H1 (cell line): Measurements from ENCODE around the gene COQ8A. TPM values are rescaled to one million over a fixed set of nuclear protein-coding genes. Genes with fewer than 3 reads are reported as not detected.

Source experiments
- CTCF ChIA-PET: fragments of 300-600 bp; sonication (Branson Sonifier 250); formaldehyde crosslinking; loops from one replicate; lab custom pipeline; 2021; ENCODE audit not compliant: partially characterized antibody; lab: Charles Lee
- POLR2A ChIA-PET: fragments of 300-600 bp; sonication (Branson Sonifier 250); formaldehyde crosslinking; loops from one replicate; lab custom pipeline; 2021; ENCODE audit warnings: inconsistent platforms; ENCODE audit not compliant: partially characterized antibody; lab: Charles Lee
- DNase-seq, 2 experiments: peaks; one replicate each; pipeline versions ENCODE4 v3.0.0 to v3.0.0-alpha.2; 2010 to 2022; ENCODE audit warnings: low spot score in 2 of 2, low read depth in 1 of 2, mixed read lengths in 1 of 2
- FAIRE-seq: peaks from 2 replicates; lab custom pipeline; 2011; peaks lifted over from hg19 to GRCh38; lab: Jason Lieb, UNC
- H2AFZ ChIP-seq: 2 replicates; pipeline ENCODE4 v1.8.1; 2012; ENCODE audit warnings: low read length, inconsistent platforms
- H2AK5ac ChIP-seq: 2 replicates; pipeline ENCODE4 v1.6.1; 2013; ENCODE audit warnings: low read depth, low read length
- H2BK120ac ChIP-seq: replicated peaks from 2 replicates; pipeline ENCODE3; 2013; ENCODE audit warnings: low read depth, low read length, inconsistent platforms
- H2BK12ac ChIP-seq: 2 replicates; pipeline ENCODE4 v1.6.1; 2013; ENCODE audit warnings: low read depth, low read length
- H2BK15ac ChIP-seq: 2 replicates; pipeline ENCODE4 v1.6.1; 2013; ENCODE audit warnings: low read length
- H2BK20ac ChIP-seq: 2 replicates; pipeline ENCODE4 v1.6.1; 2013; ENCODE audit warnings: low read length
- H2BK5ac ChIP-seq: 2 replicates; pipeline ENCODE4 v1.6.1; 2013; ENCODE audit warnings: low read depth, low read length
- H3K14ac ChIP-seq: 2 replicates; pipeline ENCODE4 v1.6.1; 2013; ENCODE audit warnings: inconsistent platforms; ENCODE audit not compliant: insufficient read length
- H3K18ac ChIP-seq: 2 replicates; pipeline ENCODE4 v1.6.1; 2013; ENCODE audit warnings: low read length; ENCODE audit errors: extremely low read depth
- H3K23ac ChIP-seq: 2 replicates; pipeline ENCODE4 v1.6.1; 2013; ENCODE audit warnings: inconsistent platforms; ENCODE audit not compliant: insufficient read length
- H3K23me2 ChIP-seq: 2 replicates; pipeline ENCODE4 v1.6.1; 2013; ENCODE audit warnings: low read depth, low read length
- H3K27ac ChIP-seq: 2 replicates; pipeline ENCODE4 v1.6.1; 2011; ENCODE audit warnings: low read depth, low read length, inconsistent platforms
- H3K27me3 ChIP-seq, 4 experiments: replicated peaks in 1 of 4; 1 replicate in 1 of 4; 2 replicates in 3 of 4; pipeline versions ENCODE4 v1.6.1 to v1.8.1; 2011 to 2013; ENCODE audit warnings: low read length in 3 of 4, mild to moderate bottlenecking in 3 of 4, inconsistent platforms in 2 of 4, mixed read lengths in 2 of 4, moderate library complexity in 1 of 4; ENCODE audit not compliant: control insufficient read depth in 3 of 4, insufficient read depth in 3 of 4; ENCODE audit errors: extremely low read depth in 1 of 4
- H3K36me3 ChIP-seq, 4 experiments: 2 replicates each; pipeline versions ENCODE4 v1.6.1 to v1.8.1; 2011 to 2013; ENCODE audit warnings: mild to moderate bottlenecking in 4 of 4, low read length in 3 of 4, moderate library complexity in 2 of 4, control low read depth in 1 of 4, inconsistent platforms in 1 of 4; ENCODE audit not compliant: insufficient read depth in 4 of 4, control insufficient read depth in 2 of 4
- H3K4ac ChIP-seq: replicated peaks from 2 replicates; pipeline ENCODE3; 2013; ENCODE audit warnings: low read length, low read depth, mixed read lengths, inconsistent platforms; ENCODE audit not compliant: insufficient read length
- H3K4me1 ChIP-seq, 4 experiments: replicated peaks in 1 of 4; 1 replicate in 1 of 4; 2 replicates in 3 of 4; pipeline versions ENCODE4 v1.6.1 to v1.8.1; 2011 to 2013; ENCODE audit warnings: low read length in 3 of 4, inconsistent platforms in 2 of 4, mixed read lengths in 1 of 4; ENCODE audit not compliant: insufficient read depth in 4 of 4, control insufficient read depth in 3 of 4
- H3K4me2 ChIP-seq, 2 experiments: 2 replicates each; pipeline versions ENCODE4 v1.6.1 to v1.8.1; 2011 to 2013; ENCODE audit warnings: low read depth in 2 of 2, low read length in 2 of 2, control low read depth in 1 of 2, inconsistent platforms in 1 of 2, mild to moderate bottlenecking in 1 of 2; ENCODE audit not compliant: insufficient read depth in 1 of 2
- H3K4me3 ChIP-seq, 4 experiments: fragments of 200-600, 300-600 bp in 1 of 4; sonication (generic), shearing (Covaris generic), sonication (Bioruptor Twin) in 1 of 4; 2 replicates each; pipeline versions ENCODE4 v1.5.1 to v1.8.1; 2011 to 2016; ENCODE audit warnings: low read length in 4 of 4, low read depth in 3 of 4, control low read depth in 2 of 4, inconsistent platforms in 2 of 4, mild to moderate bottlenecking in 2 of 4, mixed read lengths in 1 of 4, moderate library complexity in 1 of 4; ENCODE audit not compliant: insufficient read depth in 2 of 4; ENCODE audit errors: extremely low read depth in 1 of 4
- H3K56ac ChIP-seq: replicated peaks from 2 replicates; pipeline ENCODE3; 2013; ENCODE audit warnings: low read depth, mild to moderate bottlenecking, mixed read lengths, low read length, inconsistent platforms; ENCODE audit not compliant: insufficient read length
- H3K79me1 ChIP-seq: 2 replicates; pipeline ENCODE4 v1.6.1; 2013; ENCODE audit warnings: low read depth, low read length, control low read depth
- H3K79me2 ChIP-seq, 2 experiments: 2 replicates each; pipeline versions ENCODE4 v1.6.1 to v1.8.1; 2012 to 2013; ENCODE audit warnings: low read length in 2 of 2, mild to moderate bottlenecking in 2 of 2, inconsistent platforms in 1 of 2; ENCODE audit not compliant: insufficient read depth in 2 of 2, control insufficient read depth in 1 of 2
- H3K9ac ChIP-seq, 4 experiments: replicated peaks in 1 of 4; 1 replicate in 1 of 4; 2 replicates in 3 of 4; pipeline versions ENCODE4 v1.6.1 to v1.8.1; 2011 to 2013; ENCODE audit warnings: low read depth in 3 of 4, low read length in 3 of 4, control low read depth in 2 of 4, mild to moderate bottlenecking in 2 of 4, moderate library complexity in 2 of 4, inconsistent platforms in 1 of 4; ENCODE audit errors: extremely low read depth in 1 of 4
- H3K9me3 ChIP-seq, 2 experiments: 2 replicates each; pipeline versions ENCODE4 v1.6.1 to v1.8.1; 2012 to 2013; ENCODE audit warnings: mild to moderate bottlenecking in 2 of 2, moderate library complexity in 2 of 2, control low read depth in 1 of 2, inconsistent platforms in 1 of 2, low read depth in 1 of 2, low read length in 1 of 2, mixed read lengths in 1 of 2; ENCODE audit not compliant: insufficient read depth in 2 of 2
- H4K20me1 ChIP-seq, 2 experiments: replicated peaks in 1 of 2; 2 replicates each; pipeline versions ENCODE3 to v1.8.1; 2011 to 2013; ENCODE audit warnings: inconsistent platforms in 2 of 2, low read length in 2 of 2, mild to moderate bottlenecking in 1 of 2; ENCODE audit not compliant: insufficient read depth in 2 of 2, control insufficient read depth in 1 of 2
- H4K5ac ChIP-seq: 2 replicates; pipeline ENCODE4 v1.6.1; 2013; ENCODE audit warnings: low read length, low read depth, mixed read lengths, inconsistent platforms; ENCODE audit not compliant: insufficient read length
- H4K8ac ChIP-seq: 2 replicates; pipeline ENCODE4 v1.8.0; 2013; ENCODE audit warnings: mild to moderate bottlenecking, moderate library complexity, low read length, inconsistent platforms; ENCODE audit not compliant: insufficient read depth; ENCODE audit errors: extremely low read depth
- H4K91ac ChIP-seq: replicated peaks from 2 replicates; pipeline ENCODE3; 2013; ENCODE audit warnings: low read length, mixed read lengths, inconsistent platforms; ENCODE audit not compliant: insufficient read length
- CTCF ChIP-seq, 3 experiments: IDR thresholded peaks; 1 replicate in 2 of 3; 2 replicates in 1 of 3; pipeline versions ENCODE4 v1.5.1 to v1.6.1; 2011; ENCODE audit warnings: low read length in 3 of 3, mild to moderate bottlenecking in 3 of 3, inconsistent platforms in 2 of 3, low read depth in 1 of 3, moderate library complexity in 1 of 3; ENCODE audit not compliant: insufficient read depth in 1 of 3; ENCODE audit errors: control extremely low read depth in 1 of 3
- MAX ChIP-seq: IDR thresholded peaks from 2 replicates; pipeline ENCODE4 v1.6.1; 2012; ENCODE audit warnings: inconsistent platforms
- POLR2AphosphoS5 ChIP-seq: IDR thresholded peaks from 2 replicates; pipeline ENCODE4 v1.6.1; 2011; ENCODE audit warnings: low read depth, low read length
- TAF7 ChIP-seq: optimal IDR thresholded peaks from 2 replicates; pipeline ENCODE3; 2011; ENCODE audit warnings: low read depth, mild to moderate bottlenecking, inconsistent platforms, low read length, moderate library complexity, borderline replicate concordance
- WGBS, 2 experiments: shearing (Covaris generic) in 1 of 2; methylation state at CpG; one replicate each; pipeline versions ENCODE4 v1.1.6 to v1.1.7; 2013 to 2015; ENCODE audit warnings: low lambda C conversion rate in 2 of 2, mixed read lengths in 2 of 2, inconsistent platforms in 1 of 2, low coverage in 1 of 2, missing lambda C conversion rate in 1 of 2; ENCODE audit not compliant: insufficient replicate concordance in 2 of 2, insufficient coverage in 1 of 2, insufficient read length in 1 of 2; ENCODE audit errors: extremely low coverage in 1 of 2, missing lambda C conversion rate in 1 of 2; 5-methylcytosine and 5-hydroxymethylcytosine counted together
- polyA plus RNA-seq, 7 experiments: library from polyadenylated mRNA; depleted of rRNA in 3 of 7; stranded (reverse) in 5 of 7; unstranded in 2 of 7; fragments of >200 nt in 5 of 7; fragments of 200-250 nt in 2 of 7; gene quantifications; 1 replicate in 5 of 7; 2 replicates in 1 of 7; 4 replicates in 1 of 7; pipeline versions ENCODE4 v1.2.1 to v1.2.3, GENCODE V29; 2011 to 2013; ENCODE audit warnings: missing spikeins in 2 of 7, mixed read lengths in 2 of 7
- total RNA-seq: library from RNA; stranded (reverse); fragmentation: NEBNext Ultra II Directional; extraction: Animal tissue kit (Norgen Biotek cat#: 25700); gene quantifications from 2 replicates; pipeline ENCODE4 v1.2.1, GENCODE V29; 2021

The COQ8A gene
- total and polyA plus RNA-seq, 2 of the 8 experiments (the other 6 are each of a cell fraction or from before 2014, with no cell fraction given) = 28.5 to 38.9 TPM

GRCh38 chr1:226988334-226988666 lies 48.2 kb downstream of the COQ8A start:
- POLR2A ChIA-PET = no interaction called here
- no peak overlapping the region for H2BK5ac ChIP-seq
- no peak overlapping the region for H2AFZ ChIP-seq
- no peak overlapping the region for H3K27ac ChIP-seq
- no peak overlapping the region for H3K4ac ChIP-seq
- no peaks in the 10 kb centered on the region for H3K9me3 ChIP-seq
- H4K8ac ChIP-seq = no peak overlapping the region
- no peaks in the 10 kb centered on the region for H3K79me1 ChIP-seq
- H3K14ac ChIP-seq = no peak overlapping the region
- H4K5ac ChIP-seq = no peak overlapping the region
- H3K23me2 ChIP-seq = no peaks in the 10 kb centered on the region
- H3K79me2 ChIP-seq = no peaks in the 10 kb centered on the region
- no peak overlapping the region for H3K18ac ChIP-seq
- peaks cover 0 to 9% (median 5%) of the 10 kb centered on the region in 4 experiments; a peak in 5 of 8 replicates for H3K36me3 ChIP-seq
- no peak overlapping the region for H2AK5ac ChIP-seq
- no peak for DNase-seq
- no peak overlapping the region for H2BK120ac ChIP-seq
- WGBS, 2 experiments = 85% methylated on average over 3 of the region's 3 CpGs; no CpG with 5 or more reads in 1 of the 2 experiments
- no peak overlapping the region for H3K9ac ChIP-seq
- H4K91ac ChIP-seq = no peak overlapping the region
- H3K4me3 ChIP-seq = no peak overlapping the region
- H2BK20ac ChIP-seq = no peak overlapping the region
- H2BK15ac ChIP-seq = no peak overlapping the region
- no peaks in the 10 kb centered on the region for H3K27me3 ChIP-seq
- H3K23ac ChIP-seq = no peak overlapping the region
- no peak for FAIRE-seq
- no peak overlapping the region for H2BK12ac ChIP-seq
- peaks cover 2% of the 10 kb centered on the region in 2 experiments for H4K20me1 ChIP-seq
- H3K4me2 ChIP-seq = no peak overlapping the region
- CTCF ChIA-PET = interaction anchor here (1.6 kb wide), 1 partner anchor 76 kb away, joined by 4 read pairs; no protein-coding TSS in a partner anchor
- H3K56ac ChIP-seq = no peak overlapping the region
- H3K4me1 ChIP-seq = peaks cover 0 to 10% (median 3%) of the 10 kb centered on the region in 4 experiments; a peak in 3 of 7 replicates
- TF ChIP-seq CTCF (IDR thresholded peaks at IDR 0.05; ENCODE audit: control extremely low read depth in 1 of 3, insufficient read depth in 1 of 3, low read depth in 1 of 3, low read length in 3 of 3) = no peak
- no peak for TF ChIP-seq MAX
- no peak for TF ChIP-seq POLR2AphosphoS5
- TF ChIP-seq TAF7 = no peak
